HG03095 (cell line): ENCODE data around the gene GUCY2D.

ENCODE experiments used
- ATAC-seq: cut with Tn5 transposase; IDR thresholded peaks from one replicate; pipeline ENCODE4 v1.9.1; 2021; ENCODE audit warnings: moderate library complexity; ENCODE audit not compliant: unreplicated experiment

The GUCY2D gene

GRCh38 chr17:8062435-8062806, 60.0 kb downstream of the GUCY2D start:
- ATAC-seq: no peak

- no peak for ATAC-seq
These were observed 60.5 kb downstream of the GUCY2D start for GRCh38 chr17:8062807-8063483.

GRCh38 chr17:8063761-8064534, 61.5 kb downstream of the GUCY2D start:
- no peak for ATAC-seq

GRCh38 chr17:8064561-8065019, 62.2 kb downstream of the GUCY2D start:
- ATAC-seq: no peak

- ATAC-seq: no peak
These were observed 64.7 kb downstream of the GUCY2D start for GRCh38 chr17:8066841-8067775.

GRCh38 chr17:8067806-8068205, 65.4 kb downstream of the GUCY2D start:
- ATAC-seq: no peak

GRCh38 chr17:8068736-8069586, 66.5 kb downstream of the GUCY2D start:
- ATAC-seq: no peak

GRCh38 chr17:8069587-8069860, 67.1 kb downstream of the GUCY2D start:
- ATAC-seq: no peak
